Panc1 (cell line): ENCODE results near the gene ZNF789. TPM values are rescaled to one million over a fixed set of nuclear protein-coding genes. Genes with fewer than 3 reads are reported as not detected.
A peak's percentile ranks its signal among the peaks of the same experiment; 100 is the strongest.

ENCODE experiments used
- ATAC-seq: fragments of 200-7000 bp; cut with Tn5 transposase; 2 replicates; pipeline ENCODE4 v1.9.1; 2020; ENCODE audit warnings: mild to moderate bottlenecking, moderate library complexity
- BruUV-seq: library from RNA; stranded (reverse); fragments of 400-500 nt; replicated peaks from 2 replicates; lab custom pipeline; 2021; lab: Mats Ljungman, UMichigan
- CTCF ChIA-PET: fragments of 300-600 bp; sonication (Branson Sonifier 250); formaldehyde crosslinking; loops from one replicate; lab custom pipeline; 2022; ENCODE audit warnings: antibody characterized with exemption; lab: Charles Lee
- POLR2A ChIA-PET: fragments of 300-600 bp; sonication (Branson Sonifier 250); formaldehyde crosslinking; loops from one replicate; lab custom pipeline; 2022; ENCODE audit warnings: antibody characterized with exemption; lab: Charles Lee
- DNase-seq: peaks from one replicate; pipeline ENCODE4 v3.0.0-alpha.2; 2010; ENCODE audit warnings: low read depth, low spot score
- H3K27ac ChIP-seq: 2 replicates; pipeline ENCODE4 v1.5.1; 2011; ENCODE audit warnings: mild to moderate bottlenecking, low read length, inconsistent platforms
- H3K27me3 ChIP-seq: fragments of 200-500 bp; sonication (Bioruptor generic); 2 replicates; pipeline ENCODE4 v1.6.0; 2014; ENCODE audit warnings: low read length, inconsistent platforms; ENCODE audit not compliant: control insufficient read depth, insufficient read depth
- H3K36me3 ChIP-seq: fragments of 200-500 bp; sonication (Bioruptor generic); 2 replicates; pipeline ENCODE4 v1.5.1; 2014; ENCODE audit warnings: inconsistent platforms, mild to moderate bottlenecking, low read length, moderate library complexity; ENCODE audit not compliant: control insufficient read depth, insufficient read depth
- H3K4me1 ChIP-seq: 2 replicates; pipeline ENCODE4 v1.5.1; 2011; ENCODE audit warnings: inconsistent platforms, mild to moderate bottlenecking, low read length, moderate library complexity; ENCODE audit not compliant: control insufficient read depth, insufficient read depth
- H3K4me3 ChIP-seq, 2 experiments: 2 replicates each; pipeline ENCODE4 v1.5.1; 2011 to 2012; ENCODE audit warnings: low read depth in 2 of 2, low read length in 2 of 2, mild to moderate bottlenecking in 2 of 2, inconsistent platforms in 1 of 2, moderate library complexity in 1 of 2
- H3K9me3 ChIP-seq: fragments of 200-500 bp; sonication (Bioruptor generic); 2 replicates; pipeline ENCODE4 v1.5.1; 2014; ENCODE audit warnings: low read depth, mild to moderate bottlenecking, inconsistent platforms, low read length, moderate library complexity; ENCODE audit not compliant: control insufficient read depth, insufficient read depth
- CTCF ChIP-seq: fragments of 450-650 bp; IDR thresholded peaks from 2 replicates; pipeline ENCODE4 v1.5.1; 2017; ENCODE audit warnings: mild to moderate bottlenecking
- POLR2AphosphoS5 ChIP-seq: IDR thresholded peaks from 2 replicates; pipeline ENCODE4 v1.6.1; 2012; ENCODE audit warnings: mild to moderate bottlenecking, low read depth, low read length, moderate library complexity
- REST ChIP-seq, 2 experiments: IDR thresholded peaks; 2 replicates each; pipeline ENCODE4 v1.6.1; 2011 to 2012; ENCODE audit warnings: low read depth in 2 of 2, control low read depth in 1 of 2, low read length in 1 of 2, mild to moderate bottlenecking in 1 of 2, moderate library complexity in 1 of 2; ENCODE audit not compliant: insufficient read depth in 1 of 2
- SIN3A ChIP-seq: IDR thresholded peaks from 2 replicates; pipeline ENCODE4 v1.6.1; 2012; ENCODE audit warnings: low read depth, mild to moderate bottlenecking, low read length, moderate library complexity, borderline replicate concordance; ENCODE audit not compliant: insufficient read depth
- TCF7L2 ChIP-seq: IDR thresholded peaks from 2 replicates; pipeline ENCODE4 v1.6.1; 2011; ENCODE audit warnings: mild to moderate bottlenecking, low read depth, low read length, inconsistent platforms
- in situ Hi-C: cut with HindIII; loops from 2 replicates; pipeline ENCODE4 v1.10.0; 2016; ENCODE audit warnings: low sequenced_read_pairs, low pct_unique_long_range_greater_than_20kb
- intact Hi-C: fragments of 100-400 bp; cut with micrococcal nuclease; formaldehyde crosslinking; loops from one replicate; pipeline ENCODE4 v1.10.0; 2022; ENCODE audit not compliant: unreplicated experiment
- total RNA-seq: library from RNA; stranded (reverse); gene quantifications from one replicate; pipeline ENCODE4 v1.2.1, GENCODE V29; 2021; ENCODE audit not compliant: unreplicated experiment

Gene ZNF789
- total RNA-seq, 1 experiment from 2014 or later = 15.1 TPM

GRCh38 chr7:99485094-99485493, 12.4 kb downstream of the ZNF789 start:
- Histone ChIP-seq H3K27me3 (no peaks in the 10 kb centered on the region), H3K27ac (no peak overlapping the region), H3K4me3 (no peak overlapping the region), H3K4me1 (no peaks in the 10 kb centered on the region), H3K36me3 (no peaks in the 10 kb centered on the region), H3K9me3 (no peaks in the 10 kb centered on the region)
- intact Hi-C loops (no loop called here), in situ Hi-C loops (no loop called here)
- POLR2A ChIA-PET = no interaction called here
- CTCF ChIA-PET = no interaction called here
- no peak for ATAC-seq
- TF ChIP-seq POLR2AphosphoS5 (no peak), REST (IDR thresholded peaks at IDR 0.05; ENCODE audit: insufficient read depth in 1 of 2, low read depth in 2 of 2, low read length in 1 of 2) (no peak), TCF7L2 (no peak), SIN3A (no peak)
- DNase-seq = no peak
- BruUV-seq = no TSS peak

GRCh38 chr7:99489235-99489634, 16.5 kb downstream of the ZNF789 start:
- Histone ChIP-seq H3K27me3 (no peaks in the 10 kb centered on the region), H3K4me3 (no peak overlapping the region), H3K27ac (no peak overlapping the region), H3K4me1 (no peaks in the 10 kb centered on the region), H3K36me3 (peaks cover 2% of the 10 kb centered on the region; the same call in 1 of the 2 replicates), H3K9me3 (peaks cover 11% of the 10 kb centered on the region)
- POLR2A ChIA-PET = no interaction called here
- no peak for DNase-seq
- BruUV-seq = no TSS peak
- TF ChIP-seq SIN3A (no peak), REST (IDR thresholded peaks at IDR 0.05; ENCODE audit: insufficient read depth in 1 of 2, low read depth in 2 of 2, low read length in 1 of 2) (no peak), TCF7L2 (no peak), CTCF (no peak), POLR2AphosphoS5 (no peak)
- peak; percentile 47; the same call in 1 of the 2 replicates for ATAC-seq
- intact Hi-C loops = no loop called here
- CTCF ChIA-PET = no interaction called here
- in situ Hi-C loops = no loop called here
